HG02798 (cell line): ENCODE measurements around the gene ALCAM.

Experiments
- ATAC-seq: cut with Tn5 transposase; IDR thresholded peaks from one replicate; pipeline ENCODE4 v1.9.1; 2021; ENCODE audit warnings: mild to moderate bottlenecking; ENCODE audit not compliant: unreplicated experiment, poor library complexity

The ALCAM gene

GRCh38 chr3:105366326-105367062 lies at the start of gene ALCAM:
Gene ALCAM (plus strand): TSS chr3:105366909.
- peak; percentile 70 for ATAC-seq

GRCh38 chr3:105317841-105318240 lies 48.9 kb upstream of the ALCAM start:
- ATAC-seq: no peak

- peak; percentile 96 for ATAC-seq
Measured at GRCh38 chr3:105322570-105323273, 44.0 kb upstream of the ALCAM start.

- peak; percentile 42 for ATAC-seq
Measured at GRCh38 chr3:105323274-105323599, 43.5 kb upstream of the ALCAM start.

- ATAC-seq: no peak
Measured at GRCh38 chr3:105324951-105325350, 41.8 kb upstream of the ALCAM start.

GRCh38 chr3:105327662-105328337 lies 38.9 kb upstream of the ALCAM start:
- ATAC-seq: no peak

- no peak for ATAC-seq
Measured at GRCh38 chr3:105328338-105328730, 38.4 kb upstream of the ALCAM start.

GRCh38 chr3:105332961-105333360 lies 33.7 kb upstream of the ALCAM start:
- ATAC-seq: no peak

- ATAC-seq: no peak
Measured at GRCh38 chr3:105334138-105334882, 32.4 kb upstream of the ALCAM start.

- no peak for ATAC-seq
Measured at GRCh38 chr3:105339946-105340345, 26.8 kb upstream of the ALCAM start.

GRCh38 chr3:105343991-105344390 lies 22.7 kb upstream of the ALCAM start:
- no peak for ATAC-seq

- ATAC-seq: no peak
Measured at GRCh38 chr3:105345156-105345555, 21.6 kb upstream of the ALCAM start.

GRCh38 chr3:105347625-105348302 lies 18.9 kb upstream of the ALCAM start:
- ATAC-seq: peak; percentile 81

GRCh38 chr3:105348307-105348706 lies 18.4 kb upstream of the ALCAM start:
- ATAC-seq: no peak

- ATAC-seq: no peak
Measured at GRCh38 chr3:105349684-105350387, 16.9 kb upstream of the ALCAM start.

- no peak for ATAC-seq
Measured at GRCh38 chr3:105351821-105352220, 14.9 kb upstream of the ALCAM start.

GRCh38 chr3:105352976-105353375 lies 13.7 kb upstream of the ALCAM start:
- no peak for ATAC-seq

- no peak for ATAC-seq
Measured at GRCh38 chr3:105353485-105354161, 13.1 kb upstream of the ALCAM start.

GRCh38 chr3:105354429-105354828 lies 12.3 kb upstream of the ALCAM start:
- ATAC-seq: no peak
